T-helper 17 cell (primary cell): ENCODE data around the gene LIMS2. TPM values are rescaled to one million over a fixed set of nuclear protein-coding genes. Genes with fewer than 3 reads are reported as not detected.

Experiments
- ATAC-seq: fragments of 150-1000 bp; cut with Tn5 transposase; 2 replicates; pipeline ENCODE4 v1.10.0; 2021; ENCODE audit warnings: mild to moderate bottlenecking, moderate library complexity
- DNase-seq, 3 donors: peaks; one replicate each; pipeline versions ENCODE4 v3.0.0 to v3.0.0-alpha.2; 2020 to 2021
- H3K9me3 ChIP-seq: one replicate; pipeline ENCODE4 v1.7.0; 2013; ENCODE audit warnings: low read length, mild to moderate bottlenecking; ENCODE audit not compliant: control insufficient read depth, poor library complexity, severe bottlenecking
- H3K27ac Mint-ChIP-seq: one replicate; pipeline ENCODE4 v1.8.0; 2022; ENCODE audit warnings: mild to moderate bottlenecking, moderate library complexity, mixed read lengths
- H3K27me3 Mint-ChIP-seq: one replicate; pipeline ENCODE4 v1.8.0; 2022; ENCODE audit warnings: mixed read lengths
- H3K36me3 Mint-ChIP-seq: one replicate; pipeline ENCODE4 v1.8.0; 2022; ENCODE audit warnings: low read depth, mixed read lengths
- H3K4me1 Mint-ChIP-seq: one replicate; pipeline ENCODE4 v1.8.0; 2022; ENCODE audit warnings: mild to moderate bottlenecking, mixed read lengths
- H3K4me3 Mint-ChIP-seq: one replicate; pipeline ENCODE4 v1.8.0; 2022; ENCODE audit warnings: mild to moderate bottlenecking, moderate library complexity, mixed read lengths
- total RNA-seq, 4 donors: library from RNA in 2 of 4; stranded (reverse) in 2 of 4; gene quantifications; one replicate each; pipeline ENCODE4 v1.2.3 and lab custom pipeline; 2022 to 2026

The LIMS2 gene
- total RNA-seq, 2 donors from 2014 or later: 2.9 to 7.7 TPM

DNA sequence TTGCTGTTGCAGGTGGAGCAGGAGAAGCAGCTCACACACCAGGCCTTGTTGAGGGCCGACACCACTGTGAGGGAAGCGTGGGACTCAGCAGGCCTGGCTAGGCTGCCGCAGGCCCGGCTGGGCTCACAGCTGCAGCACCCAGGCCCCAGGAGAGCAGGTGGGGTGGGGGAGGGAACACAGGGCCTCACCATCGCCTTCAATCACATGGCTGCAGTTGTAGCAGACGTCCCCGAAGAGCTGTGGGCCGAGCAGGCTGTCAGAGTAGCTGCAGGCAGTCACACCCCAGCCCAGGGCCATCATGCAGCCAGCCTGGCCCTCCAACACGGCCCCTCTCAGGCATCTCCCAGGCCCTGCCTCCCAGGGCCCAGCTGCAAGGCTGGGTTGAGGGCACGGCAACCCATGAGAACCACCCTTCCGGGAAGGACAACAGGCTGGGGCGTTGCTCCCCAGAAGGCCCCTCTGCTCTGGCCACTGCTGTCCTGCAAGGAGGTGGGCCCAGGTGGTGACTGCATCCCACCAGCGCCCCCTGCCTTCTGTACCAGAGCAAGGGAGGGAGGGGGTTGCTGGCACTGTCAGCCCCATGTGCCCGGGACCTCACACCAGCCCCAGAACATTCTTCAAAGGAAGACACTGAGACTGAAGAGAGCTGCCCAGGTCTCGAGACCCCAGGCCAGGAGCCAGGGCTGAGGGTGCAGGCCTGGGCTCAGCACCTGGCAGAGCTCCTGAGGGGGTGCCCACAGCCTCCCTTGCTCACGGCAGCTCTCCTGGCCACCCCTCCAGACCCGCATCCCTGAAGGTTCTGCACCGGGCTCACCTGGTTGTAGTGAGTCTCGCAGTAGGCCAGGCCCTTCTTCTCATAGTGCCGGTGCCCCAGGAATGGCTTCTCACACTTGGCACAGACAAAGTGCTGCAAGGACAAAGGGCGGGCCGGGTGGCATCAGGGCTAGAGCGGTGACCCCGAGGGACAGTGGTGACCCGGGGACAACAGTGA lies 35.0 kb downstream of the LIMS2 start:
- no peaks in the 10 kb centered on the region for H3K27me3 Mint-ChIP-seq
- peaks cover 25% of the 10 kb centered on the region for H3K4me1 Mint-ChIP-seq
- no peaks in the 10 kb centered on the region for H3K9me3 ChIP-seq
- H3K4me3 Mint-ChIP-seq: peak overlapping the region; percentile 75
- DNase-seq (no peak), ATAC-seq (peak; percentile 32)
- H3K27ac Mint-ChIP-seq: peak overlapping the region; percentile 45
- no peaks in the 10 kb centered on the region for H3K36me3 Mint-ChIP-seq

DNA sequence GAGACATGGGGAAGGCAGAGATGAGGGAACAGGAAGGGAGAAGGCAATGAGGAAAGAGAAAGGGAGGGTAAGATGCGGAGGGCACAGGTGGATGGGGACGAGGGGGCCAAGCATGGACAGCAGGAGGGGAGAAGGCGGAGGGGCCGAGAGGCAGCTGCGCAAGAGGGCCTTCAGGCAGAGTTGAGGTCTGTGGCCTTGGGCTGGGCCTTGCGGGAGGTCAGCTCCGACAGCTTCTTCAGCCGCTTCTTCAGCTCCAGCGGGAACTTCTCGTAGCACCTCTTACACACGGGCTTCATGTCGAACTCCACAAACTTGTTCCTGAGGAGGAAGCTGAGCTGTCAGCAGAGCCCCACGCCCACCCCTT lies 36.2 kb downstream of the LIMS2 start:
- H3K27me3 Mint-ChIP-seq: no peaks in the 10 kb centered on the region
- no peak for DNase-seq
- H3K36me3 Mint-ChIP-seq: no peaks in the 10 kb centered on the region
- H3K4me3 Mint-ChIP-seq: peak overlapping the region; percentile 59
- peak overlapping the region; percentile 32 for H3K27ac Mint-ChIP-seq
- H3K4me1 Mint-ChIP-seq: peaks cover 25% of the 10 kb centered on the region
- H3K9me3 ChIP-seq: no peaks in the 10 kb centered on the region
- ATAC-seq: no peak

DNA sequence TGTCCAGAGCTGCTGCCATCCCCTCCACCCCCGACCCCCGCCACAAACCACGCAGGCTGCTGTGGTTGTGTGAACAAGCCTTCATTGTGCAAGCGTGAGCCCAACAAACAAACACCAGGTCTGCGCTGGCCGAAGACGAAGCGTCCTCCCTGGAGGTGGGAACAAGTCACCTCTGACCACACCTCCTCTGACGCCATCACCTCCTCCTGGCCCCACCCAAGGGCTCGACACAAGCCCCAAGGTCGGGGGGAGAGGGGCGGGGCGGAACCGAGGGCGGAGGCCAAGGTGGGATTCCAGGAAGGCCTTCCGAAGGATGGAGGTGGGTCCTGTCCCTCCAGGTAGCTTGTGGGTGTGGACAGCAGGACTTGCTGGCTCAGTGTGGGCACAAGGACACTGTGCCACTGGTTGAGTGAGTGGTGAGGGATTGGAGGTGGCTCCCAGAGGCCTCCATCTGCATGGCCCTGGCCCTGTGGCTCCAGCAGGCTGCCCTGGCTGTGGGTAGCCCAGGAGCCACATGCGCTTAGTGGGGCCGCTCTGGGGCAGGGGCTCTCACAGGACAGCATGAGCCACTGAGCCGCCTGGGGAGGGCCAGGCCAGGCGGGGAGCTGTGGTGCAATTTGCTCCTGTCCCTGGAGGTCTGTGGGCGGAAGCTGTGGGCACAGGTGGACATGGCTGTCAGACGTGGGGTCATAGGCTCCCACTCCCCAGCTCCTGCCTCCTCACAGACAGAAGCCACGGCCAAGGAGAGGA lies 36.8 kb downstream of the LIMS2 start:
- Mint-ChIP-seq H3K27me3 (no peaks in the 10 kb centered on the region), H3K4me3 (peak overlapping the region; percentile 59), H3K4me1 (peaks cover 25% of the 10 kb centered on the region), H3K36me3 (no peaks in the 10 kb centered on the region), H3K27ac (peak overlapping the region; percentile 32)
- no peak for ATAC-seq
- no peaks in the 10 kb centered on the region for H3K9me3 ChIP-seq
- no peak for DNase-seq

DNA sequence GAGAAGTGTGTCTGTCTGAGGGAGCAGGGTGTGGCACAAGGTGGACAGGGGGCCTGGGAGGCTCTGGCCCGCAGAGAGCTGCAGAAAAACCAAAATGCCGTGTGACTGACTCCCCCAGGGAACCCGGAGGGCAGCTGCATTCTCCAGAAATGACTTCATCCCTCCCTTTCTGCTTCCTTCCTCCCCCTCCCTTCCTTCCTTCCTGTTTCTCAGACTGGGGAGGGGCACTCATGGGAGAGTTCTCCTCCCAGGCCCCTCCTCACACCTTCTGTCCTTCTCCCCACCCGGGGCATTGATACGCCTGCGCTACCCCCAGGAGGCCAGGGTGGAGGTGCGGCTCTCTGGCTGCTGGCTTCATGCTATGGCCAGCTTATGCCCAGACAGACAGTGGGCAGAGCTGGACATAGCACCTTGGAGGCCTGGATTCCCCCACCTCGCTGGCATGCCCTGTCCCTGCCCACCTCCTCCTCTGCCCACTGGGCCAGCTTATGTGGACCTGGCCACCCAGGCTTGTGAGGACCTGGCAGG lies 37.5 kb downstream of the LIMS2 start:
- no peaks in the 10 kb centered on the region for H3K9me3 ChIP-seq
- Mint-ChIP-seq H3K4me1 (peaks cover 25% of the 10 kb centered on the region), H3K36me3 (no peaks in the 10 kb centered on the region), H3K4me3 (peak overlapping the region; percentile 59), H3K27ac (no peak overlapping the region), H3K27me3 (no peaks in the 10 kb centered on the region)
- ATAC-seq (no peak), DNase-seq (no peak)

DNA sequence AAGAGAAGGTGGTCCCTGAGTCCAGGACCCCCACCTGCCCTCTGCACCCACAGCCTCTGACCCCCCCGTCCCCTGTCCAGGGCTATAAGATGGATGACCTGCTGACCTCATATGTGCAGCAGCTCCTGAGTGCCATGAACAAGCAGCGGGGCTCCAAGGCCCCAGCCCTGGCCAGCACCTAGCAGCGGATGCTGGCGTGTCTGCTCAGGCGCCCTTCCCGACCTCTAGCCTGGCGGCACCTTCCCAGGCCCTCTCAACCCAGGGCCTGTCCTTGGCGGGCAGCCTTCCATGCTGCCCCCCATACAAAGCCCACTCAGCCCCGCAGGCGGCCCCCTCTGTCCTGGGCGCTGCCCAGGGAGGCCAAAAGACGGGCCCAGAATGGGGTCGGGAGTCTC lies 38.1 kb downstream of the LIMS2 start:
- Mint-ChIP-seq H3K4me1 (peaks cover 25% of the 10 kb centered on the region), H3K27me3 (no peaks in the 10 kb centered on the region), H3K36me3 (no peaks in the 10 kb centered on the region), H3K27ac (peak overlapping the region; percentile 45), H3K4me3 (no peak overlapping the region)
- no peak for DNase-seq
- no peak for ATAC-seq
- no peaks in the 10 kb centered on the region for H3K9me3 ChIP-seq

DNA sequence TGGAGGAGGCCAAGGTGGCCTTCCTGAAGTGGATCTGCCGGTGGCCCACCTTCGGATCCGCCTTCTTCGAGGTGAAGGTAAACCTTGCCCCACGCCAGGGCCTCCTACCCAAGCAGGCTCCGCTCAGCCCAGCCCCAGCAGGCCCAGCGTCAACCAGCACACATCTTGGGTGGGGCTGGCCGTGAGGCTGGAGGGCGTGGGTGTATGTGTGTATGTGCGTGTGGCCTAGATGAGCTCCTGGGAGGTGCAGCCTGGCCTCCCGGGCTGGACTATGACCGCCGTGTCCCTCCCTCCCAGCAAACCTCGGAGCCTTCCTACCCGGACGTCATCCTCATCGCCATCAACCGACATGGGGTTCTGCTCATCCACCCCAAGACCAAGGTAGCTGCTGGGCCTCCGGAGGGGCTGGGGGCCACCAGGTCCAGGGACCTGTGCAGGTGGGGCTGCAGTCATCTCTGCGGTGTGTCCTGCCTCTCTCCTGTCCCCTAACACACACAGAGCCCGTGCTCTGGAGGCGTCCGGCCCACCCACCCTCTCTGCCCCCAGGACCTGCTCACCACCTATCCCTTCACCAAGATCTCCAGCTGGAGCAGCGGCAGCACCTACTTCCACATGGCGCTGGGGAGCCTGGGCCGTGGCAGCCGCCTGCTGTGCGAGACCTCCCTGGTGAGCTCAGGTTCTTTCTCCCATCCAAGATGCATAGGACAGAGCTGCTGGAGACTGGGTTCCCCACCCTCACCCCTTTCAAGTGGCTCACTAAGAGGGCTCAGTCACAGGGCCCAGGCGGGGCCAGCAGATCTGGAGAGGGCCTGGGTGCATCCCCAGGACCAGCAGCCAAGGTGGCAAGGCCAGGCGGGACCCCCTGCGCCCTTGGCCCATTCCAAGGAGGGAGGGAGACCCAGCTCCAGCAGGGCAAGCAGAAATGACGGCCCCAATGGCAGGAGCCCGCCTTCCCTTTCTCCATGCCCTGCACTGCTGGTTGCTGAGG lies 38.8 kb downstream of the LIMS2 start:
- no peaks in the 10 kb centered on the region for H3K9me3 ChIP-seq
- peak overlapping the region; percentile 45 for H3K27ac Mint-ChIP-seq
- no peaks in the 10 kb centered on the region for H3K27me3 Mint-ChIP-seq
- H3K4me3 Mint-ChIP-seq: no peak overlapping the region
- no peak for ATAC-seq
- H3K36me3 Mint-ChIP-seq: no peaks in the 10 kb centered on the region
- peaks cover 23% of the 10 kb centered on the region for H3K4me1 Mint-ChIP-seq
- DNase-seq: no peak

DNA sequence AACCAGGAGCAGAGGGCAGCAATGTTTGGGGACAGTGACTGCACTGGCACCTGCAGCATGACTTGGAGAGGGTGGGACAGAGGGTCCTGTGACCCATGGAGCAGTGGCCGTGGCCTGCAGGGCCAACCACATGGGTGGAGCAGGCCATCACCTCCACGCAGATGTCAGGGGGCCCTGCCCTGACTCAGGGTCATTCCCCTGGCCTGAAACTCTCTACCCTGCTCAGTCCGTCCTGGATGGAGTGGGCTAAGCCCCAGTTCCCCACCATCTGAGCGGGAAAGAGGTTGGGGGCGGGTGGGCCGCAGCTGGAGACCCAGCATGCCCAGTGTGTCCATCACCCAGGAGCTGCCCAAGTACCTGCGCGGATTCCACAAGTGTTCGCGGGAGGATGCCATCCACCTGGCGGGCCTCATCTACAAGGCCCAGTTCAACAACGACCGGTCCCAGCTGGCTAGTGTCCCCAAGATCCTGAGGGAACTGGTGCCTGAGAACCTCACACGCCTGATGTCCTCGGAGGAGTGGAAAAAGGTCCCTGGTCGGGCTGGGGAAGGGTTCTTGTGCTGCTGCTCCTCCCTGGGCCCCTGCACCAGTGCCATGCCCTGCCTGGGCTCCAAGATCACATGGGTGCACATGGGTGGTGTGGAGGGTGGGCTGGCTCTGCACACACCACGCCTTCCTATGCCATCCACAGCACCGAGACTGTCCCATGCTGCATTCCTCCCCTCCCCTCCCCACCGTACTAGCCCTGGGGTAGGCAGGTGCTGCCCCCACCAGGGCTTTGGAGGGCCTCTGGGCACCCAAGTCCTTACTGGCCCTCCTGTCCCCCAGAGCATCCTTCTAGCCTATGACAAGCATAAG lies 39.7 kb downstream of the LIMS2 start:
- H3K27ac Mint-ChIP-seq: peak overlapping the region; percentile 29
- H3K27me3 Mint-ChIP-seq: no peaks in the 10 kb centered on the region
- H3K9me3 ChIP-seq: no peaks in the 10 kb centered on the region
- DNase-seq: no peak
- peaks cover 20% of the 10 kb centered on the region for H3K4me1 Mint-ChIP-seq
- H3K4me3 Mint-ChIP-seq: peak overlapping the region; percentile 43
- ATAC-seq: no peak
- no peaks in the 10 kb centered on the region for H3K36me3 Mint-ChIP-seq

DNA sequence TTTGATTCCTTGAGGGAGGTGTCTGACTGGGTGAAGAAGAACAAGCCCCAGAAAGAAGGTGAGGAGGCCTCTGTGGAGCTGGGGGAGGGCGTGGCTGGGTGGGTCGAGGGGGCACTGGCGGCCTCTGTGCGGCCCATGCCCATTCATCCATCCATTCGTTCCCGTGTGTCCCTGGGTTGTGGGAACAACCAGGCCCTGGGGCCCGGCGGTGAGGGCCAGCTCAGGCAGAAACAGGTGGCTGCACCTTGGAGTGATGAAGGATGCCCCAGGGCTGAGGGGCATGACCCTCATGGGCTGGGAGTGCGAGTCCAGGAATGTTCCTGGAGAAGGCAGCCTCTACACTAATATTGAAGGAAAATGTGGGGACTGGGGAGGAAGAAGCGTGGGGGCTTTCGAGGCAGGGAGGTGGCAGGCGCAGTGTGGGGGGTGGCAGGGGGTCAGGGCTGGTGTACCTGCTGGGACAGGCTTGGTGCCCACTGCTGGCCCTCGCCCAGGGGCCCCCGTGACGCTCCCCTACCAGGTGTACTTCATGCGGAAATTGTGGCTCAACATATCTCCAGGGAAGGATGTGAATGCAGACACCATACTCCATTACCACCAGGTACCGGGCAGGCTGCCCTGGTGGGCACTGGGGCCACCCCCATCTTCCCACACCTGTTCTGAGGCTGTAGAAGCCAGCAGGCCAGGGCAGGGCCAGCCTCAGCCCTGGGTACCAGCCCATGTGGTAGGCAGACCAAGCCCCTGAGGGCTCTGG lies 40.5 kb downstream of the LIMS2 start:
- Mint-ChIP-seq H3K36me3 (no peaks in the 10 kb centered on the region), H3K27me3 (no peaks in the 10 kb centered on the region), H3K27ac (no peak overlapping the region), H3K4me1 (peaks cover 19% of the 10 kb centered on the region), H3K4me3 (peak overlapping the region; percentile 43)
- no peaks in the 10 kb centered on the region for H3K9me3 ChIP-seq
- DNase-seq (no peak), ATAC-seq (no peak)

DNA sequence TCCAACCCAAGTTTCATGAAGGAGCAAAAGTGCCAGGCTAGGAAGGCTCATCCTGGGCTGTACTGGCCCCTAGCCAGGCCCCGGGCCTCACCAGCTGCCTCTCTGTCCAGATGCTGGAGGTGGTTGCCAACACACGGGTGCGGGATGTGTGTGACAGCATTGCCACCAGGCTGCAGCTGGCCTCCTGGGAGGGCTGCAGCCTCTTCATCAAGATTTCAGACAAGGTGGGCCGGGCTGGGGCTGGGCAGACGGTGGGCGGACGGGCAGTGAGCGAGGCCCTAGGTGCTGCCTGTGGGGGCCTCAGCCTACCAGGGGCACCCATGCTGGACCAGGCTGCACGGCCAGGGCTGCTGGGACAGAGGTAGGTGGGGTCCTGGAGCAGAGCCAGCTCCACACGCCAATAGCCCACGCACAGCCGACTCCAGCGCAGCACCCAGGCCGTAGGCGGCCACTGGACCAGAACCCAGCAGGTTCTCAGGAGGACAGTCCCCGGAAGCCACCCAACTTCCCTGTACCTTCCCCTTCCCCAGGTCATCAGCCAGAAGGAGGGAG lies 41.2 kb downstream of the LIMS2 start:
- DNase-seq: no peak
- no peaks in the 10 kb centered on the region for H3K36me3 Mint-ChIP-seq
- no peak overlapping the region for H3K27ac Mint-ChIP-seq
- peaks cover 15% of the 10 kb centered on the region for H3K4me1 Mint-ChIP-seq
- no peak for ATAC-seq
- H3K4me3 Mint-ChIP-seq: no peak overlapping the region
- no peaks in the 10 kb centered on the region for H3K9me3 ChIP-seq
- H3K27me3 Mint-ChIP-seq: no peaks in the 10 kb centered on the region

DNA sequence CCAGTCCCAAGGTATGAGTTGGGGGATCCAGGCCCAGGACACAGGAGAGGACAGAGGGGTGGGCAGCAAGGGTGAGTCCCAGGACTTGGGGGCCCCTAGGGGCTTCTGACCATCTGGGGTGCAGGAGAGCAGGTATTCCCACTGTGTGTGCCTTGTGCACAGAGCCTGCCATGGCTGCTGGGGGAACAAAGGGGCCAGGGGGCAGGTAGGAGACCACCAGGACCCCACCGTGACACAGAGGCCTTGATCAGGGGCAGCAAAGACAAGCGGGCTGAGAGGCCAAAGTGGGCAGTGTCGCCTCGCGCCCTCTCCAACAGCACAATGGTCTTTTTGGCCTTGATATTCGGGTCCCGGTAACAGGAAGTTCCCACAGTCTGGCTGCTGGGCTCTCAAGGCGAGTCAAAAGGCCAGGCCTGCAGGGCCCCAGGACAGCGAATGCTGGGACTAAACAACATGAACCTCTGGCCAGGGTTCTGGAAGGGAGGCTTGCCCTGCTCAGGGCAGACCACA lies 41.7 kb downstream of the LIMS2 start:
- H3K4me1 Mint-ChIP-seq: peaks cover 12% of the 10 kb centered on the region
- no peak overlapping the region for H3K4me3 Mint-ChIP-seq
- H3K36me3 Mint-ChIP-seq: no peaks in the 10 kb centered on the region
- no peak for ATAC-seq
- DNase-seq: no peak
- H3K27ac Mint-ChIP-seq: no peak overlapping the region
- no peaks in the 10 kb centered on the region for H3K27me3 Mint-ChIP-seq
- H3K9me3 ChIP-seq: no peaks in the 10 kb centered on the region
